Pancreas (tissue), 10 donors: Measurements from ENCODE around the gene CPT1A. TPM values are rescaled to one million over a fixed set of nuclear protein-coding genes. Genes with fewer than 3 reads are reported as not detected.
A peak's percentile ranks its signal among the peaks of the same experiment; 100 is the strongest.

Source experiments
- ATAC-seq, 4 donors: fragments of 200-7000 bp; cut with Tn5 transposase; one replicate each; pipeline versions ENCODE4 v1.8.0 to v1.9.1; 2020; ENCODE audit warnings: mild to moderate bottlenecking in 4 of 4, moderate library complexity in 4 of 4
- DNase-seq, 6 donors: peaks; one replicate each; pipeline ENCODE4 v3.0.0-alpha.2; 2020
- FAIRE-seq: peaks from 2 replicates; lab custom pipeline; 2012; peaks lifted over from hg19 to GRCh38; lab: Jason Lieb, UNC
- H3K27ac ChIP-seq, 4 donors: fragments of 200-600 bp; sonication (generic); 1 replicate in 3 of 4; 2 replicates in 1 of 4; pipeline versions ENCODE4 v1.5.0 to v1.8.0; 2020
- H3K27me3 ChIP-seq, 4 donors: fragments of 200-600 bp; one replicate each; pipeline ENCODE4 v1.8.0; 2021
- H3K36me3 ChIP-seq, 3 donors: fragments of 200-600 bp; sonication (generic) in 1 of 3; one replicate each; pipeline versions ENCODE4 v1.5.0 to v1.8.0; 2020 to 2021
- H3K4me1 ChIP-seq, 3 donors: fragments of 200-600 bp; one replicate each; pipeline ENCODE4 v1.8.0; 2021
- H3K4me3 ChIP-seq, 4 donors: fragments of 200-600 bp; sonication (generic) in 2 of 4; one replicate each; pipeline versions ENCODE4 v1.5.0 to v1.8.0; 2020 to 2021
- H3K9me3 ChIP-seq, 4 donors: fragments of 200-600 bp; one replicate each; pipeline ENCODE4 v1.8.0; 2021
- CTCF ChIP-seq, 4 donors: fragments of 200-600 bp; sonication (generic) in 3 of 4; IDR thresholded peaks; one replicate each; pipeline versions ENCODE4 v1.5.0 to v1.8.0; 2021; ENCODE audit warnings: antibody characterized with exemption in 4 of 4
- WGBS, 2 donors: extraction: QIAGEN DNeasy Blood & Tissue Kit; methylation state at CpG; one replicate each; pipeline ENCODE4 v1.1.7; 2013; 5-methylcytosine and 5-hydroxymethylcytosine counted together
- intact Hi-C, 3 donors: fragments of 100-400 bp; cut with DNase I; formaldehyde crosslinking; loops; one replicate each; pipeline versions ENCODE4 v1.11.1 to v1.14.2; 2022
- polyA plus RNA-seq, 2 donors: library from polyadenylated mRNA; stranded (reverse); fragments of 200-250 nt; gene quantifications; one replicate each; pipeline ENCODE4 v1.2.3, GENCODE V29; 2013
- total RNA-seq, 6 donors: library from RNA; stranded (reverse); fragmentation: NEBNext Ultra II Directional in 4 of 6; extraction: Animal tissue kit (Norgen Biotek cat#: 25700) in 4 of 6; gene quantifications; one replicate each; pipeline versions ENCODE4 v1.2.1 to v1.2.4, GENCODE V29; 2021 to 2023
- donor health status: healthy with polysubstance abuse.
- donor health status: DM: no; HTN: no; CAD: no; lungs with moderate emphysema.
- donor health status: DM: no; HTN: no; CAD: no.
- donor health status: control.
- donor health status: control.
- donor health status: Bipolar disorder and iron deficiency.
- donor health status: DM: yes; HTN: yes; CAD: no.
- donor health status: DM: no; HTN: no; CAD: no.
- donor health status: DM: no; HTN: no; CAD: no.
- donor health status: DM: yes; HTN: yes; CAD: no.

The CPT1A gene
- total and polyA plus RNA-seq, 8 donors, result 9.5 to 33.7 (median 20.5) TPM

- WGBS, 2 donors, result 34 to 35% methylated on average over 5 of the region's 5 CpGs
- H3K36me3 ChIP-seq, result no peaks in the 10 kb centered on the region
- H3K9me3 ChIP-seq, result no peaks in the 10 kb centered on the region
- DNase-seq, result peak in 3 of 6 donors; percentile 46 to 71 (median 58)
- FAIRE-seq, result peak; percentile 86
- H3K4me3 ChIP-seq, result no peak overlapping the region
- intact Hi-C loops, result no loop called here
- peak overlapping the region in 2 of 4 donors; percentile 4 to 59 for H3K27ac ChIP-seq
- ATAC-seq, result peak; percentile 56 to 74 (median 68)
- H3K4me1 ChIP-seq, result peaks cover 26 to 50% (median 28%) of the 10 kb centered on the region in 3 donors
- TF ChIP-seq CTCF (IDR thresholded peaks at IDR 0.05), result no peak
- no peaks in the 10 kb centered on the region for H3K27me3 ChIP-seq
Observed at GRCh38 chr11:68831124-68831523, 10.6 kb downstream of the CPT1A start.

GRCh38 chr11:68829581-68829980 lies 12.1 kb downstream of the CPT1A start:
- DNase-seq, result no peak
- no peak for ATAC-seq
- FAIRE-seq, result no peak
- intact Hi-C loops, result no loop called here
- H3K9me3 ChIP-seq, result no peaks in the 10 kb centered on the region
- no peak overlapping the region for H3K27ac ChIP-seq
- no peaks in the 10 kb centered on the region for H3K36me3 ChIP-seq
- H3K27me3 ChIP-seq, result no peaks in the 10 kb centered on the region
- TF ChIP-seq CTCF (IDR thresholded peaks at IDR 0.05), result no peak
- 92 to 93% methylated on average over 15 of the region's 15 CpGs for WGBS, 2 donors
- peaks cover 16 to 43% (median 26%) of the 10 kb centered on the region in 3 donors for H3K4me1 ChIP-seq
- H3K4me3 ChIP-seq, result no peak overlapping the region

GRCh38 chr11:68828957-68829356 lies 12.8 kb downstream of the CPT1A start:
- H3K9me3 ChIP-seq, result no peaks in the 10 kb centered on the region
- H3K27ac ChIP-seq, result peak overlapping the region in 1 of 4 donors; percentile 10
- intact Hi-C loops, result no loop called here
- ATAC-seq (no peak), DNase-seq (no peak), FAIRE-seq (no peak)
- no peaks in the 10 kb centered on the region for H3K36me3 ChIP-seq
- WGBS, 2 donors, result 66 to 69% methylated on average over 12 of the region's 12 CpGs
- H3K27me3 ChIP-seq, result no peaks in the 10 kb centered on the region
- peaks cover 16 to 43% (median 26%) of the 10 kb centered on the region in 3 donors for H3K4me1 ChIP-seq
- no peak for TF ChIP-seq CTCF (IDR thresholded peaks at IDR 0.05)
- no peak overlapping the region for H3K4me3 ChIP-seq

GRCh38 chr11:68828155-68828931 lies 13.4 kb downstream of the CPT1A start:
- no peak overlapping the region for H3K4me3 ChIP-seq
- intact Hi-C loops, result no loop called here
- peaks cover 10 to 39% (median 23%) of the 10 kb centered on the region in 3 donors for H3K4me1 ChIP-seq
- H3K9me3 ChIP-seq, result no peaks in the 10 kb centered on the region
- TF ChIP-seq CTCF (IDR thresholded peaks at IDR 0.05), result no peak
- ATAC-seq (peak; percentile 26 to 48 (median 28)), FAIRE-seq (no peak), DNase-seq (peak in 1 of 6 donors; percentile 66)
- WGBS, 2 donors, result 69 to 70% methylated on average over 19 to 20 of the region's 20 CpGs
- no peaks in the 10 kb centered on the region for H3K36me3 ChIP-seq
- H3K27ac ChIP-seq, result peak overlapping the region in 2 of 4 donors; percentile 10 to 17
- no peaks in the 10 kb centered on the region for H3K27me3 ChIP-seq

- TF ChIP-seq CTCF (IDR thresholded peaks at IDR 0.05), result no peak
- Histone ChIP-seq H3K27me3 (no peaks in the 10 kb centered on the region), H3K9me3 (no peaks in the 10 kb centered on the region), H3K4me1 (peaks cover 4 to 33% (median 17%) of the 10 kb centered on the region in 3 donors), H3K36me3 (no peaks in the 10 kb centered on the region), H3K4me3 (no peak overlapping the region), H3K27ac (peak overlapping the region in 1 of 4 donors; percentile 10)
- FAIRE-seq, result no peak
- intact Hi-C loops, result no loop called here
- ATAC-seq, result no peak
- no peak for DNase-seq
- WGBS, 2 donors, result 77 to 81% methylated on average over 8 of the region's 8 CpGs
Observed at GRCh38 chr11:68827733-68828132, 14.0 kb downstream of the CPT1A start.
